ENCODE measurements around the gene TMPRSS5.

Gene TMPRSS5

GRCh38 chr11:113693030-113693429 is 13.1 kb downstream of the TMPRSS5 start:
- CTCF ChIA-PET, result interaction anchor here (1.2 to 1.6 kb wide), 2 partner anchors 24 to 30 kb away, joined by 3 read pairs; no protein-coding TSS in a partner anchor
- POLR2A ChIA-PET, result no interaction called here
- no peak for TF ChIP-seq CTCF (IDR thresholded peaks at IDR 0.05; ENCODE audit: control extremely low read depth, extremely low read depth, low read depth, missing control alignments)
- no peak for DNase-seq (ENCODE audit: extremely low spot score)

- CTCF ChIA-PET, result interaction anchor here (0.7 to 1.6 kb wide), 2 partner anchors 14 to 51 kb away, joined by 3 read pairs; no protein-coding TSS in a partner anchor
- POLR2A ChIA-PET, result no interaction called here
- peak; percentile 55 for TF ChIP-seq CTCF (IDR thresholded peaks at IDR 0.05; ENCODE audit: control extremely low read depth, extremely low read depth, low read depth, missing control alignments)
- DNase-seq (ENCODE audit: extremely low spot score), result peak; percentile 44
These were observed 15.2 kb downstream of the TMPRSS5 start for GRCh38 chr11:113690619-113691569.

GRCh38 chr11:113689768-113690618 is 16.1 kb downstream of the TMPRSS5 start:
- no peak for DNase-seq (ENCODE audit: extremely low spot score)
- CTCF ChIA-PET, result interaction anchor here (1.6 kb wide), 1 partner anchor 13 kb away, joined by 3 read pairs; no protein-coding TSS in a partner anchor
- POLR2A ChIA-PET, result no interaction called here
- no peak for TF ChIP-seq CTCF (IDR thresholded peaks at IDR 0.05; ENCODE audit: control extremely low read depth, extremely low read depth, low read depth, missing control alignments)

GRCh38 chr11:113685654-113686359 is 20.3 kb downstream of the TMPRSS5 start:
- CTCF ChIA-PET, result interaction anchor here (1.3 to 1.7 kb wide), 2 partner anchors 9 to 379 kb away, joined by 4 to 7 read pairs; no protein-coding TSS in a partner anchor
- TF ChIP-seq CTCF (IDR thresholded peaks at IDR 0.05; ENCODE audit: control extremely low read depth, extremely low read depth, low read depth, missing control alignments), result no peak
- no peak for DNase-seq (ENCODE audit: extremely low spot score)
- POLR2A ChIA-PET, result no interaction called here

- ChIA-PET POLR2A (no interaction called here), CTCF (interaction anchor here (0.6 to 1.0 kb wide), 2 partner anchors 10 to 1842 kb away, joined by 3 read pairs; no protein-coding TSS in a partner anchor)
- DNase-seq (ENCODE audit: extremely low spot score), result no peak
- TF ChIP-seq CTCF (IDR thresholded peaks at IDR 0.05; ENCODE audit: control extremely low read depth, extremely low read depth, low read depth, missing control alignments), result no peak
These were observed 21.6 kb downstream of the TMPRSS5 start for GRCh38 chr11:113684496-113684895.

Measured in GM10248 (cell line).